ENCODE results near the gene LIG1. TPM values are rescaled to one million over a fixed set of nuclear protein-coding genes. Genes with fewer than 3 reads are reported as not detected.

Gene LIG1
- total RNA-seq, 1 experiment from 2014 or later: 115 TPM

GRCh38 chr19:48111280-48111679 lies 58.9 kb downstream of the LIG1 start:
- no peak overlapping the region for H2BK5ac ChIP-seq (ENCODE audit: insufficient read length, low read length)
- no peak overlapping the region for H3K4me3 Mint-ChIP-seq
- DNase-seq: no peak

More at GRCh38 chr19:48111280-48111679, 58.9 kb downstream of the LIG1 start:
- H3K23ac ChIP-seq (ENCODE audit: insufficient read length, low read depth, low read length): no peak overlapping the region
- H2BK12ac ChIP-seq (ENCODE audit: insufficient read length, low read depth, low read length): no peak overlapping the region
- no peaks in the 10 kb centered on the region for H4K20me1 ChIP-seq (ENCODE audit: control insufficient read depth, insufficient read depth, insufficient read length)
- H3K9ac ChIP-seq (ENCODE audit: extremely low read depth, insufficient read length, low read length): no peak overlapping the region
- Mint-ChIP-seq H3K4me1 (peaks cover 2 to 8% of the 10 kb centered on the region in 2 experiments; a peak in 2 of 4 replicates), H3K9me3 (no peaks in the 10 kb centered on the region; a peak in 1 of 5 replicates), H3K36me3 (ENCODE audit: insufficient read depth in 1 of 3, low read depth in 3 of 3) (peaks cover 0 to 16% (median 16%) of the 10 kb centered on the region in 3 experiments; a peak in 6 of 7 replicates), H3K27me3 (ENCODE audit: low read depth) (peaks cover 5% of the 10 kb centered on the region), H3K27ac (peak overlapping the region in 1 of 3 experiments; percentile 55; a peak in 1 of 7 replicates)
- no peak overlapping the region for H4K5ac ChIP-seq (ENCODE audit: insufficient read length, low read depth, low read length)
- no peaks in the 10 kb centered on the region; the same call in 1 of the 2 replicates for H3K4me1 ChIP-seq (ENCODE audit: insufficient read depth, low read length)
- WGBS (ENCODE audit: extremely low coverage, insufficient read length, low lambda C conversion rate): no CpG with 5 or more reads among the region's 7 CpGs
- TF ChIP-seq CTCF (conservative IDR thresholded peaks at IDR 0.05): no peak
- H3K14ac ChIP-seq (ENCODE audit: insufficient read depth, low read length): no peak overlapping the region
- H3K27ac ChIP-seq (ENCODE audit: insufficient read length, low read depth, low read length): no peak overlapping the region
- H3K18ac ChIP-seq (ENCODE audit: insufficient read length, low read depth, low read length): no peak overlapping the region
- H2BK15ac ChIP-seq (ENCODE audit: low read depth, low read length): no peak overlapping the region
- no peak overlapping the region for H2BK120ac ChIP-seq (ENCODE audit: low read depth, low read length, poor library complexity, severe bottlenecking)
- H3T11ph ChIP-seq (ENCODE audit: low read length): no peak overlapping the region
- H4K8ac ChIP-seq (replicated peaks; ENCODE audit: insufficient read length, low read depth, low read length): no peak overlapping the region
- no peak overlapping the region for H4K91ac ChIP-seq (ENCODE audit: insufficient read length, low read depth, low read length)
- H3K27me3 ChIP-seq (ENCODE audit: insufficient read depth, low read length): no peaks in the 10 kb centered on the region
- H3K79me2 ChIP-seq (ENCODE audit: insufficient read depth, low read length): no peaks in the 10 kb centered on the region
- no peaks in the 10 kb centered on the region for H3K23me2 ChIP-seq (ENCODE audit: insufficient read length, low read depth, low read length, poor library complexity, severe bottlenecking)
- no peaks in the 10 kb centered on the region for H3K79me1 ChIP-seq (ENCODE audit: insufficient read depth, low read depth, low read length, poor library complexity, severe bottlenecking)
- H3K4me2 ChIP-seq (ENCODE audit: insufficient read depth, insufficient read length, low read length): no peak overlapping the region
- H2AK5ac ChIP-seq (ENCODE audit: insufficient read length, low read length): no peak overlapping the region
- no peak overlapping the region for H3K56ac ChIP-seq (ENCODE audit: insufficient read length, low read depth, low read length)
- H2BK20ac ChIP-seq (ENCODE audit: low read depth, low read length, poor library complexity, severe bottlenecking): no peak overlapping the region
- no peak overlapping the region for H3K4ac ChIP-seq (ENCODE audit: low read depth, low read length)
- H3K9me3 ChIP-seq (ENCODE audit: control insufficient read depth, low read depth, low read length): no peaks in the 10 kb centered on the region
- no peak overlapping the region for H2AFZ ChIP-seq (ENCODE audit: low read length)

All from H9 (cell line).